GM19468 (cell line): Measurements from ENCODE around the gene PRR33.

Source experiments
- ATAC-seq: cut with Tn5 transposase; IDR thresholded peaks from one replicate; pipeline ENCODE4 v1.9.1; 2021; ENCODE audit warnings: mild to moderate bottlenecking, moderate library complexity, moderate number of reproducible peaks; ENCODE audit not compliant: unreplicated experiment; ENCODE audit errors: extremely low read depth

The PRR33 gene

GRCh38 chr11:1853376-1854131, 38.1 kb downstream of the PRR33 start:
- no peak for ATAC-seq

- ATAC-seq, result peak; percentile 15
Observed at GRCh38 chr11:1852877-1853276, 38.8 kb downstream of the PRR33 start, which contains the start of gene LSP1. Gene LSP1 (plus strand): TSS chr11:1853084. CDS start chr11:1853145, 61 bp downstream.

- ATAC-seq, result no peak
Observed at GRCh38 chr11:1852271-1852876, 39.3 kb downstream of the PRR33 start.

GRCh38 chr11:1851468-1852180, 40.1 kb downstream of the PRR33 start:
- ATAC-seq, result no peak

GRCh38 chr11:1848640-1849430, 42.9 kb downstream of the PRR33 start:
- ATAC-seq, result no peak

- ATAC-seq, result no peak
Observed at GRCh38 chr11:1847926-1848639, 43.6 kb downstream of the PRR33 start.

GRCh38 chr11:1847006-1847735, 44.5 kb downstream of the PRR33 start:
- ATAC-seq, result no peak

- no peak for ATAC-seq
Observed at GRCh38 chr11:1846453-1846932, 45.2 kb downstream of the PRR33 start.

- ATAC-seq, result no peak
Observed at GRCh38 chr11:1845561-1846452, 45.9 kb downstream of the PRR33 start.

GRCh38 chr11:1845095-1845429, 46.6 kb downstream of the PRR33 start:
- no peak for ATAC-seq

- no peak for ATAC-seq
Observed at GRCh38 chr11:1844221-1845094, 47.2 kb downstream of the PRR33 start.

GRCh38 chr11:1843796-1844195, 47.9 kb downstream of the PRR33 start:
- no peak for ATAC-seq

- ATAC-seq, result no peak
Observed at GRCh38 chr11:1843098-1843473, 48.6 kb downstream of the PRR33 start.

- ATAC-seq, result no peak
Observed at GRCh38 chr11:1842149-1843097, 49.3 kb downstream of the PRR33 start.

- no peak for ATAC-seq
Observed at GRCh38 chr11:1841511-1842148, 50.1 kb downstream of the PRR33 start.
